ENCODE data around the gene LSM3.

The LSM3 gene

DNA sequence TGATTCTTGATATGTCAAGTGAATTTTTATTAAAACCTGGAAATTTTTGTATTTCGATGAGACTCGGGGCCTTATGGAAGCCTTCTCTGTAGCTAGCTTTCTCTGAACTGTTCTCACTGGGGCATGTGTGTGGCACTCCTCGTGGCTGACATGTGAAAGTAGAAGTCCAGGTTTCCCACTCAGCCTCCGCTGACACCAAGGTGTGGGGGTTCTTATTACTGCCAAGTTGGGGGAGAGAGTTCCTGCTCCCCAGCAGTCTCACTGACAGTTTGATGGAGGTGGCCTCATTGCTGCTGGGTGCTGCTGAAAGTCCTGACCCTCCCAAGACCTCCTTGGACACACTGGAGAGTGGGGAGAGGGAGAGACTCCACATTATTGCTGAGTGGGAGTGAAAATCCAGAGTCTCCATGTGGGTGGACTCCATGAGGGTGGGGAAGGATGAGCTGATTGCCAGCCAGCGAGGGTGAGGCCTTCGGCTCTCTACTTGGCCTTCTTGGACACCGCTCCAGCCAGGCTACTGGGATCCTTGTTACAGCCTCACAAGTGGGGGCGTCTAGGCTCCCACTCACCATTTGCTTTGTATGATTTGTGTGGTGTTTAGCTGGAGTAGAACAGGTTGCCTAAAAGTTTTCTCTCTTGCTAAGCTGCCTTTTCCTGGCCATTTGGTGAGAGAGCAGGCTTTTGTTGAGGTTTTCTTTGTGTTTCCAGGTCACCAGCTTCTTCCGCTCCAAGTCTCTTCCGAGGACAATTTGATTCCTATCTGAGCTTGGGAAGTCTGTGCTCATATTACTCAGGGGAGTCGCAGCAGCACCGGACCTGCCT lies 64.1 kb downstream of the LSM3 start:
- FAIRE-seq = no peak

DNA sequence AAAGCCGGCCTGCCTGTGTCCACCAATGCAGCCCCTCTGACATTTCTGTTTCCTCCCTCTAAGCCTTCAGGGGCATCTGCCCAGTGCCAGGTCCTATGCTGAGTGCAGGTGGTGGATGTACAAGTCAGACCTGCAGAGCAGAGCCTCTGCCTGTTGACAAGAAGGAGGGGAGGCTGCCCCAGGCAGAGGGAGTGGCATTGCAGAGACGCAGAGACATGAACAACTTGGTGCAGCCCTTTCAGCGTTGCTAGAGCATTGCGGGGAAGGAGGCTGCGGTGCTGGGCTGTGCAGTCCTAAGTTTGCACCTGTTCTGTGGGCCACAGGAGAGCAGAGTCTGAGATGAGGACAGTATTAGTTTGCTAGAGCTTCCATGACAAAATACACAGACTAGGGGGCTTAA lies 65.2 kb downstream of the LSM3 start:
- no peak for FAIRE-seq

DNA sequence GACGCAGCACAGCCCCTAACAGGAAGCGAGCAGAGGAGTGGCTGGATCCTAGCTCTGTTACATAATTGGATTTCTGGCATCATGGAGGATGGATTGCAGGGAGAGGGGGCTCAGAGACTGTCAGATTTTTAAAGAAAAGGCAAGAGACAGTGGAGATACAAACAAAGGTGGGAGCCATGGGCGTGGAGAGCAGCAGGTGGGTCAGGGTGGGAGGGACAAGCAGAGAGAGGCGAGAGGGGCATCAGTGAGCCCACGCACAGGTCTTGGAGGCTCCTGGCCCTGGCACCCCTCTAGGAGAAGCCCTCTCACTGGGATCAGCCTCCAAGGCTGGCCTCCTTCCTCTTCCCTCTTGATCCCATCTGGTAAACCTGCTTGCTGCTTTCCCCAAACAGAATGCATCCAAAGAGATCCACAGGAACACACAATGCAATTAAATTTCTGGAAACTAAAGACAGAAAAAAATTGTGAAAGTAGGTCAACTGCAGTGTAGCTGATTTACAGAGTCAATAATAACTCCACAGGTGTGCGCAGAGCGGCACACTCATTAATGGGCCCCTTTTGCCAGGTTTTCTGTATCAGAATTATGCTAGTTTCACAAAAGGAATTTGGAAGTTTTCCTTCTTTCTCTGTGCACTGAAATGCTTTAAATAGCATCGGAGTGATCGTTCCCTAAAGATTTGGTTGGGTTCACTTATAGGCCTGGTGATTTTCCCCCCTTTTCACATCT lies 66.1 kb downstream of the LSM3 start:
- no peak for FAIRE-seq

DNA sequence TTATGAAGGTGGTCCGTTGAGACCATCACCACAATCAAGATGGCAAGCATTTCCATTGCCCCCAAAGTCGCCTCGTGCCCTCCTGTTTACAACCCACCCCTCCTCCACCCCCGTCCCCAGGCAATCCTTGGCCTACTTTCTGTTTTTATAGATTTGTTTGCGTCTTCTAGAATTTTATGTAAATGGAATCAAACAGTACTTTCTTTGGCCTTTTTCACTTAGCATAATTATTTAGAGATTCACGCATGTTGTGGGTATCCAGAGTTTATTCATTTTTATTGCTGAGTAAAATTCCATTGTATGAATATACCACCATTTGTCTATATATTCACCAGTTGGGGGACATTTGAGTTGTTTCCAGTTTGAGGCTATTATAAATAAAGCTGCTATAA lies 66.6 kb downstream of the LSM3 start:
- FAIRE-seq = no peak

DNA sequence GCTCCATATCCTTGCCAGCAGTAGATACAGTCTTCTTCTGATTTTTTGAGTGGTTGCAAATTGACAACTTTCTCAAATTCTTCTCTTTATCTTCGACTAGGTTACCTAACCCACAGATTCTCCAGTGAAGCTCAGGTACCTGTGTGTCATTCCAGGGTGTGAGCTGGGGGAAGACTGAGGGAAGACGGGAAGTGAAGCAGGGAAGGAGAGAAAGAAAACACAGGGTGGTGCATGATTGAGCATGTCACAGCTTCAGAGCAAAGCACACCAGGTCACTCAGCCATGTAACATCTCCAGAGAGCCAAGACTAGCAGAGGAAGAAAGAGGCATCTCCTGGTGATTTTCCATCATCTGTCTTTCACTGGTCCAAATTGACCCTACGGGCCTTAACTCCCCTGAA lies 67.2 kb downstream of the LSM3 start:
- no peak for FAIRE-seq

DNA sequence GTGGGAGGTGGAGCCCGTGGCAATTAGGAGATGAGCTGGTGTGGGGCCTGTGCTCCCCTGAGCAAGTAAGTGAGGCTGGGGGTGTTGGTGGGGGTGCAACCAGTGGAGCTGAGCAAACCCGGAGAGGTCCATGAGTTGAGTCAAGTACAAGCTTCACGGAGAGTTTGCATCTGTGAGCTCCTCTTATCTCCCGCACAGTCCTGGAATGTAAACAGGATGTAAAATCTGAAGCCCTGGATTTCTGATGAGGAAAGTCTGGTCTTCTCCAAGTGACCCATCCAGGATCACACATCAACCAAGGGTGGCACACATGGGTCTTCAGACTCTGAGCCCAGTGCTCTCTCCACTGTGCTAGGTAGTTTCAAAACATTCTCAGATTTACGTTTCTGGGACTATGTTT lies 67.8 kb downstream of the LSM3 start:
- no peak for FAIRE-seq

DNA sequence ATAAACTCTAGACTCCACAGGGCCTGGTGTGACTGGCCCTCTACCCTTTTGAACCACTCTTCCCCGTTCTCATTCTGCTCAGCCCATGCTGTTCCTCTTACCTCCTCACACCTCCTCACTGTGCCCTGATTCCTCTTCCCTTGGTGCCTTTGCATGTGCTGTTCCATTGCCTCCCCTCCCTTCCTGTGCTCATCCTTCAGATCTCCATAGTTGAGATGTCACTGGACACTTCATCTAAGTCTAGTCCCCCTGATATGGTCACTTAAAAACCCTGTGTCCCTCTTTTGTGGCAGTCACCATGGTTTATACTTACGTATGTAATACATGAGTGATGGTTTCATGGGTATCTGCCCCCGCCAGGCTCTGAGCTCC lies 69.8 kb downstream of the LSM3 start:
- FAIRE-seq = no peak

DNA sequence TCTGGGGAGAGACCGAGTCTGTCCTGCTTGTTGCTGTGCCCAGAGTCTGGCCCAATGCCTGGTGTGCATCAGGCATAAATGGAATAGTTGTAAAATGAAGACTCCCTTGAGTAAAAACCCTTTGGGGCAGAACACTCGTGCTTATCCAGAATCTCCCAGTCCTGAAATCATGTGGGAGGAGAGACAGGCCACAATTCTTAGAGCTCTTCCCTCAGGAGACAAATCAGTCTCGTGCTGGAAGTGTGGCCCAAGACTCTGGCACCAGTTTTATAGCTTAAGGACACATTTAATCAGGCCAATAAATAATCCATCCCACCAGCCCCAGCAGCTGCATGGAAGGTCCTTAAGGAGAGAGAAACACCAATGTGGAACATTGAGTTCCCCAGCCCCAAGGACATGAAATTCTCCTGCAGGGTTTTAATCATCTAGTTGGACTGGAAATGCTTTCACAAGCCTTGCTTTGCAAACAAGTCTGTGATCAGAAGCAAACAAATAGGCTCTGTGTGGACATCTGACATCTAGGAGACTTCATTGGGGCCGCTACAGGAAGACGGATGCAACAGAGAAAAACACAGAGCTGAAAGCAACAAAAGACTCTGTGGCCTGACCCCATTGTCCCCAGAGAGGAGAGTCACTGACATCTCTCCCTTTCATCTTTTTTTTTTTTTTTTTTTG lies 70.4 kb downstream of the LSM3 start:
- no peak for FAIRE-seq
